ENCODE results near the gene HS6ST1.

DNA sequence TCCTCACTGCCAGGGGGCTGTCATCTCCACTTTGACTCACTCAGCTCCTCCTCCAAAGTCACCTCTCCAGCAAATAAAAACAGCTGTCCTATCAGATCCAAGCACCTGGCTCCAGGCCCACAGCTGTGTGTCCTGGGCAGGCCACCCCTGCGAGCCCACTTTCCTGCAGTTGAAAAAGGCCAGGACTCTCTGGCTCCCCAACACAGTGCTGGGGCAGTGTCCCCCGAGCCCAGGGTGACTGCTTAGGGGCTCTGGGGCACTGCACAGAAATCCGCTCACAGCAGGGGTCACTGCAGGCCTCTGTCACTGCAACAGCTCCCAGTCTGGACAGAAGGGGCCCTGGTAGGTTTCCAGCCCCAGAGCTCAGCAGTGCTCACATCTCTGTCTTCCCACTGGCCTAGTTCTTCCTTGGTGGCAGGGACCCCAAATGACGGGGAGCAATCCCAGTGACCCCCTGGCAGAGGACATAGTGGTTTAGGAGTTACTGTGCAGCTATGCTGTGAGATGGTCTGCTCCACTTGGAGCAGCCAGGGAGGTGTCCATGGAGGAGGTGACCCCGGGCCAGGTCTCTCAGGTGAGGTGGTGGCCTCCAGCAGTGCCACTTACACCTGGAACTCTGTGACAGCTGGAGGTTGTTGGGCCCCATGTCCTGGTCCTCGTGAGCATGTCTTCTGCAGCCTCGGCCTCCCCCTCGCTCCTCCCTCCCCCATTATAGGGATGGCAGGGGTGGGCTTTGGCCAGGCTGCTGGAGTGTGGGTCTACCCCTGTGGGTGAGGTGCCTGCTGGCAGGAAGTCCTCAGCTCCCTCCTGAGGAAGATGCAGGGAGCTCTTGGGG lies 35.5 kb downstream of the HS6ST1 start:
- TF ChIP-seq CTCF (IDR thresholded peaks at IDR 0.05): no peak
- no peak for TF ChIP-seq EZH2 (IDR thresholded peaks at IDR 0.05)

Data from neural progenitor cell (in vitro differentiated cells).